HG02588 (cell line): ENCODE data around the gene PTPN11.
"Not testable (repeated sequence)": the region's sequence is repeated elsewhere in the genome, so short reads cannot be mapped to it uniquely, and the experiment has no call there.

Source experiments
- ATAC-seq: cut with Tn5 transposase; IDR thresholded peaks from one replicate; pipeline ENCODE4 v1.9.1; 2021; ENCODE audit warnings: mild to moderate bottlenecking, moderate library complexity; ENCODE audit not compliant: unreplicated experiment

The PTPN11 gene

GRCh38 chr12:112513471-112513870, 94.7 kb downstream of the PTPN11 start:
- ATAC-seq = no peak

DNA sequence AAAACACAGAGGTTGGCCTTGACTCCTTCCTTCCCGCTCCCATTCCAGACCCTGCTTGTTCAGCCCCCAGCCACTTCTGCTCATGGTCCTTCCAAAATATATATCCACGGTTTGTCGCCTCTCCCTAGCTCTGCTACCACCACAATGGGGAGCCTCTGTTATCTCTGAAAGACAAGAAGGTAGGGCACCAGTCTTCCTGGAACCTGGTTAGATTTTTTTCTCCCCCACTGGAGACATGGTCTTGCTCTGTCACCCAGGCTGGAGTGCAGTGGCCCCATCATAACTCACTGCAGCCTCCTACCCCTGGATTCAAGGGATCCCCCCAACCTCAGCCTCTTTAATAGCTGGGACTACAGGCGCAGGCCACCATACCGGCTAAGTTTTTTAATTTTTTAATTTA, 95.7 kb downstream of the PTPN11 start:
- ATAC-seq = no peak

- ATAC-seq = no peak
Observed at GRCh38 chr12:112514926-112515642, 96.3 kb downstream of the PTPN11 start.

GRCh38 chr12:112515868-112516267, 97.1 kb downstream of the PTPN11 start:
- no peak for ATAC-seq

DNA sequence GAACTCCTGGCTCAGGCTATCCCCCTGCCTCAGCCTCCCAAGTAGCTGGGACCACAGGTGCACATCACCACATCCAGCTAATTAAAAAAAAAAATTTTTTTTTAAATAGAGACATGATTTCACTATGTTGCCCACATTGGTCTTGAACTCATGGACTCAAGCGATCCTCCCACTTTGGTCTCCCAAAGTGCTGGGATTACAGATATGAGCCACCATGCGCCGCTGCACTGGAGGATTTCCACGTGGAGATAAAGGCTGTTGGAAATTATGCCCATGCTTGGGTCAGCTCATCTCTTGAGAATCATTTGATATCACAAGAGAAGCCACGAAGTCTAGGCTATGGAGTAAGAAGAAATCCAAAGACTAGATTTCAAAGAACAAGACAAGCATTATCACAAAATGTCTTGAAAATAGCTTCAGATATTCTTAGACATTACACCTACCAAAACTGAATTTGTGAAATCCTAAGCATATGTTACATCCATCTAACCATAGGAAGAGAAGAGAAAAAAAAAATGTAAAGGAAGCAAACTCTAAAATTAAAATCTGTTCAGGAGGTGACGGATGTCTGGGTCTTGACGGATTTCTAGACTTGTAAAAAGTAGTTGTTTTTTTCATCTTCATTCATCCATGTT, 99.1 kb downstream of the PTPN11 start:
- no peak for ATAC-seq

- no peak for ATAC-seq
Observed at GRCh38 chr12:112518365-112518735, 99.6 kb downstream of the PTPN11 start.

DNA sequence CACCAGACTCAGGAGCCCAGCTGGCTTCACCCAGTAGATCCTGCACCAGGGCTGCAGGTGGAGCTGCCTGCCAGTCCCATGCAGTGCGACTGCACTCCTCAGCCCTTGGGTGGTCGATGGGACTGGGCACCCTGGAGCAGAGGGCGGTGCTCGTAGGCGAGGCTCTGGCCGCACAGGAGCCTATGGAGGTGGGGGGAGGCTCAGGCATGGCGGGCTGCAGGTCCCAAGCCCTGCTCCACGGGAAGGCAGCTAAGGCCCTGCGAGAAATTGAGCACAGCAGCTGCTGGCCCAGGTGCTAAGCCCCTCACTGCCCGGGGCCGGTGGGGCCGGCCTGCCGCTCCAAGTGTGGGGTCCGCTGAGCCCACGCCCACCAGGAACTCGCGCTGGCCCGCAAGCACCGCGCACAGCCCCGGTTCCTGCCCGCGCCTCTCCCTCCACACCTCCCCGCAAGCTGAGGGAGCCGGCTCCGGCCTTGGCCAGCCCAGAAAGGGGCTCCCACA, 101.1 kb downstream of the PTPN11 start:
- not testable (repeated sequence) for ATAC-seq

DNA sequence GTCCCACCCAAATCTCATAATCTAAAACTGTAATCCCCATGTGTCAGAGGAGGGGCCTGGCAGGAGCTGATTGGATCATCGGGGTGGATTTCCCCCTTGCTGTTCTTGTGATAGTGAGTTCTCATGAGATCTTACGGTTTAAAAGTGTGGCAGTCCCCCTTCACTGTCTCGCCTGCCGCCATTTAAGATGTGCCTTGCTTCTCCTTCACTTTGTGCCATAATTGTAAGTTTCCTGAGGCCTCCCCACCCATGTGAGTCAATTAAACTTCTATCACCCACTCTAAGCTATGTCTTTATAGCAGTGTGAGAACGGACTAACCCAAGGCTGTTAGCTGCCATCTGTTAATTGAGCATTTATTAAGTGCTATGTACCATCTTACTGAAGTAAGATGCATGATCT, 105.1 kb downstream of the PTPN11 start:
- no peak for ATAC-seq

- no peak for ATAC-seq
Observed at GRCh38 chr12:112524269-112524668, 105.5 kb downstream of the PTPN11 start.

DNA sequence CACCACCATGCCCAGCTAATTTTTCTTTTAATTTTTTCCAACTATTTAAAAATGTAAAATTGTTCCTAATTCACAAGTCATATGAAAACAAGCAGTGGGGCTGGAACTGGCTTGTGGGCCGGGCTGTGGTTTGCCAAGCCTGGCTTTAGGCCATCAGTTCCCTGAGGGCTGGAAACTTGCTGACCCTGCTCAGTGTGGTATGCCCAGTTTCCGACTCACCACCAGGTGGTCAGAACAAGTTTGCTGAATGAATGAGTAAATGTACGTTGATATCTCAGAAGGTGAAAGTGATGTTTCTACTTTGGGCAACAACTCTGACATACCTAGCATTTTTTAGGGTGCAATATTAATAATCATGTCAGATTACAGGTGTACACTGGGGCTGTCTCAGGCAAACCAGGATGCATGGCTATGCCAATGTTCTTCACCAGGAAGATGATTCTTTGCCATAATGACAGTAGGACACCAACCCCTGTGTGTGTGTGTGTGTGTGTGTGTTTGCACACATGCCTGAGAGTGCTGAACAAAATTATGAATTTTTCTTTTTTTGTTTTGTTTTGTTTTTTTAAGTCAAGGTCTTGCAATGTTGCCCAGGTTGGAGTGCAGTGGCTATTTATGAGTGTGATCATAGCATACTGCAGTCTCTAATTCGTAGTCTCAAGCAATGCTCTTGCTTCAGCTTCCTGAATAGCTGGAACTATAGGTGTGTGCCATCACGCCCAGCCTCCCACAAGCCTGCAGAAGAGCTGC, 106.1 kb downstream of the PTPN11 start:
- no peak for ATAC-seq

DNA sequence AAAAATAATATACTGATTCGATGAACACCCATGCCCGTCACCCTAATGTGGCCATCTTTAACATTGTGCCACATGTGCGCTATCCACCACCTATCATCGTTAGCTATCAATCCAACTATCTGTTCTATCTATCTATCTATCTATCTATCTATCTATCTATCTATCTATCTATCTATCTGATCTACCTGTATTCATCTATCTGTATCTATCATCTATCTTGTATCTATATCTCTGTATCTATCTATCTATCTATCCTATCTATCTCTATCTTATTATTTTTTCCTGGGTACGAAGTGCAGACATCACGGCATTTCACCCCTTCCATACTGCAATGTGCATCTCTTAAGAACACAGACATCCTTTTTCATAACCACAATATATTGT, 106.7 kb downstream of the PTPN11 start:
- ATAC-seq = no peak

DNA sequence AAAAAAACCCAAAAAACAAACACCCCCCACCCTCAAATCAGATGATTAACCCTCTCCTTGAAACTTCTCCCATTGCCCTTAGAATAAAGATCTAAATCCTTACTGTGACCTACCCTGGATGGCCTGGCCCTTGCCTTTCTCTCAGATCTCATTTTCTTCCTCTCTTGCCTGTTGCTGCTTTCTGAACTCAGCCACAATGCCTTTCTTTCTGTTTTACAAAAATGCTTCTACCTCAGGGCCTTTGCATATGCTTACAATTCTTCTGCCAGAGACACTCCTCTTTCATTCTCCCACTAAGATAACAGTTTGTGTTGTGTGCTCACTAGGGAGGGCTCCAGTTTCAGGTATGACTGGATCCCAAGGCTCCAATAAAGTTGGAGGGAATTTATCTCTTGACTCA, 108.3 kb downstream of the PTPN11 start:
- no peak for ATAC-seq

- no peak for ATAC-seq
Observed at GRCh38 chr12:112527501-112527900, 108.8 kb downstream of the PTPN11 start.

DNA sequence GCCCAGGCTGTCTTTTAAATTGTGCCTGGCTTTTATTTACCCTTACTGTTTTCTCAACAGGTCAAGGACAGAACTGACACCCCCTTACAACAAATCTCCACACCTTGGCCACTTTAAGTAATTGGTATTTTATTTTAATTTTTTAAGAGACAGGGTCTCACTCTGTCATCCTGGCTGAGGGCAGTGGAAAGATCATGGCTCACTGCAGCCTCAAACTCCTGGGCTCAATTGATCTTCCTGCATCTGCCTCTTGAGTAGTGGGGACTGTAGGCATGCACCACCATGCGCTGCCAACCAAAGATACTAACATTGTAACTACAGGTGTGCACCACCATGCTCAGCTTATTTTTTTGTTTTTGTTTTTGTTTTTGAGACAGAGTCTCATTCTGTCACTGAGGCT, 109.8 kb downstream of the PTPN11 start:
- ATAC-seq = no peak

GRCh38 chr12:112530941-112531340, 112.2 kb downstream of the PTPN11 start:
- no peak for ATAC-seq

- no peak for ATAC-seq
Observed at GRCh38 chr12:112532106-112532505, 113.4 kb downstream of the PTPN11 start.

DNA sequence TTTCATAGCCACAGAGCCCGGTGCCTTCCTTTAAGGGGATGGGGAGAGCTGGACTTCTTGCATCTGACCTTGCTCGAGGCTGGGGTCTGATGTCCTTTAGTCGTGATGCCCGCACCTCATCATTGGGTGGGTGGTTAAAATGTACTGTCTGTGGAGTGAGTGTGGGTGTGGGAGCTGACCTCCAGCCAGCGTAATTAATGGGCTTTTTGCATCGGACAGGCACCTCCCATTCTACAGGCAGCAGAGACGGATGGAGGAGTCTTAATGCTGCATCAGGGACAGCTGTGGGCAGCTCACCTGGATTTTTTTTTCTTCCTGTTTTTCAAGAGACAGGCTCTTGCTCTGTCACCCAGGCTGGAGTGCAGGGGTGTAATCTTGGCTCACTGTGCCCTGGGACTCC, 114.8 kb downstream of the PTPN11 start:
- ATAC-seq = no peak

GRCh38 chr12:112535017-112535416, 116.3 kb downstream of the PTPN11 start:
- ATAC-seq = no peak

DNA sequence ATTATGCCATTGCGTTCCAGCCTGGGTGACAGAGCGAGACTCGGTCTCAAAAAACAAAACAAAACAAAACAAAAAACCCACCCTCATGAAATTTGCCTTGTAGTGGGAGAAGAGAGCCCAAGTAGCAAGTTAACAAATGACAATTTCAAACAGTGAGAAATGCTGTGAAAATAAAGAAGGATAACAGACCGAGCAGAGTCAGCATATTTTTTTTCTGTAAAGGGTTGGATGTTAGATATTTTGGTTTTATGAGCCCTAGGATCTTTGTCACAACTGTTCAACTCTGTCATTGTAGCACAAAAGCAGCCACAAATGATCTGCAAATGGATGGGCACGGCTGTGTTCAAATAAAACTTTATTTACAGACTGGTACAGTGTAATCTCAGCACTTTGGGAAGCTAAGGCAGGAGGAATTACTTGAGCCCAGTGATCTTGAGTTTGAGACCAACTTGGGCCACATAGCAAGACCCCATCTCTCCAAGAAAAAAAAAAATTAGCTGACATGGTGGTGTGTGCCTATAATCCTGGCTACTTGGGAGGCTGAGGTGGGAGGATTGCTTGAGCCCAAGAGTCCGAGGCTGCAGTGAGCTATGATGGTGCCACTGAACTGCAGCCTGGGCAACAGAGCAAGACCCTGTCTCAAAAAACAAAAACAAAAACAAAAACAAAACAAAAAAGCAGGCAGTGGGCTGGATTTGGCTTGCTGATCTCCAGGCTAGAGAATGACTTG, 117.1 kb downstream of the PTPN11 start:
- ATAC-seq = no peak

GRCh38 chr12:112536367-112536730, 117.6 kb downstream of the PTPN11 start:
- no peak for ATAC-seq

DNA sequence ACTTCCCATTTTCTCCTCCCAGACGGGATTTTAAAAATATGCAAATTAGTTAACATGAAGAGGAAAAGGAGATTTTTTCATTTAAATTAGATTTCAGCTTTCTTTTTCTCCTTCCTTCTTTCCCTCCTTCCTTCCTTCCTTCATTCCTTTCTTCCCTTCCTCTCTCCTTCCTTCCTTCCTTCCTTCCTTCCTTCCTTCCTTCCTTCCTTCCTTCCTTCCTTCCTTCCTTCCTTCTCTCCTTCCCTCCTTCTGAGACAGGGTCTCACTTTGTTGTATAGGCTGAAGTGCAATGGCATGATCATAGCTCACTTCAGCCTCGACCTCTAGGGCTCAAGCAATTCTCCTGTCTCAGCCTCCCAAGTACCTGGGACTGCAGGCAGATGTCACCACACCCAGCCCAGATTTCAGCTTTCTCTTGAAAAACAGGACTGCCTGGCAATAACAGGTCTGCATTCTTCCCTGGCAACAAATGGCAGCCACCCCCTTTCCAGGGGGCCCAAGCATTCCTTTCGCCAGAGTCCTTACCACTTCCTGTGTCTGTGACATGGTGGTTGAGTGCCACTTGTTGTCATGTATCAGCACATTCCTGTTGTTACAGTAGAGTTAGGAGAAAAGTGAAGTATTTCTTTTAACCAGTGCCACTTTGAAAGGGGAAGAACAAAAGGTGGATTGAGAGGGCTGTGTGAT, 119.1 kb downstream of the PTPN11 start:
- ATAC-seq = no peak
